Muscle layer of duodenum (tissue), 2 donors: ENCODE measurements around the gene IQCE.
"Not testable (repeated sequence)": the region's sequence is repeated elsewhere in the genome, so short reads cannot be mapped to it uniquely, and the experiment has no call there.

ENCODE experiments used
- H3K27ac ChIP-seq: one replicate; pipeline ENCODE4 v1.7.0; 2013; ENCODE audit warnings: mild to moderate bottlenecking, low read length
- H3K27me3 ChIP-seq: one replicate; pipeline ENCODE4 v1.7.0; 2013; ENCODE audit warnings: low read depth, mild to moderate bottlenecking, control low read depth, low read length
- H3K36me3 ChIP-seq, 2 donors: one replicate each; pipeline ENCODE4 v1.7.0; 2013; ENCODE audit warnings: low read length in 2 of 2, control low read depth in 1 of 2, mild to moderate bottlenecking in 1 of 2; ENCODE audit not compliant: insufficient read depth in 2 of 2, control insufficient read depth in 1 of 2
- H3K4me1 ChIP-seq, 2 donors: one replicate each; pipeline ENCODE4 v1.7.0; 2013; ENCODE audit warnings: low read length in 2 of 2, mild to moderate bottlenecking in 2 of 2, control low read depth in 1 of 2, moderate library complexity in 1 of 2; ENCODE audit not compliant: insufficient read depth in 2 of 2, control insufficient read depth in 1 of 2
- H3K4me3 ChIP-seq, 2 donors: one replicate each; pipeline ENCODE4 v1.7.0; 2013; ENCODE audit warnings: low read length in 2 of 2, low read depth in 1 of 2, mild to moderate bottlenecking in 1 of 2
- H3K9me3 ChIP-seq, 2 donors: one replicate each; pipeline ENCODE4 v1.7.0; 2013; ENCODE audit warnings: low read length in 2 of 2, control low read depth in 1 of 2, mild to moderate bottlenecking in 1 of 2; ENCODE audit not compliant: control insufficient read depth in 1 of 2
- donor health status: healthy.

The IQCE gene

DNA sequence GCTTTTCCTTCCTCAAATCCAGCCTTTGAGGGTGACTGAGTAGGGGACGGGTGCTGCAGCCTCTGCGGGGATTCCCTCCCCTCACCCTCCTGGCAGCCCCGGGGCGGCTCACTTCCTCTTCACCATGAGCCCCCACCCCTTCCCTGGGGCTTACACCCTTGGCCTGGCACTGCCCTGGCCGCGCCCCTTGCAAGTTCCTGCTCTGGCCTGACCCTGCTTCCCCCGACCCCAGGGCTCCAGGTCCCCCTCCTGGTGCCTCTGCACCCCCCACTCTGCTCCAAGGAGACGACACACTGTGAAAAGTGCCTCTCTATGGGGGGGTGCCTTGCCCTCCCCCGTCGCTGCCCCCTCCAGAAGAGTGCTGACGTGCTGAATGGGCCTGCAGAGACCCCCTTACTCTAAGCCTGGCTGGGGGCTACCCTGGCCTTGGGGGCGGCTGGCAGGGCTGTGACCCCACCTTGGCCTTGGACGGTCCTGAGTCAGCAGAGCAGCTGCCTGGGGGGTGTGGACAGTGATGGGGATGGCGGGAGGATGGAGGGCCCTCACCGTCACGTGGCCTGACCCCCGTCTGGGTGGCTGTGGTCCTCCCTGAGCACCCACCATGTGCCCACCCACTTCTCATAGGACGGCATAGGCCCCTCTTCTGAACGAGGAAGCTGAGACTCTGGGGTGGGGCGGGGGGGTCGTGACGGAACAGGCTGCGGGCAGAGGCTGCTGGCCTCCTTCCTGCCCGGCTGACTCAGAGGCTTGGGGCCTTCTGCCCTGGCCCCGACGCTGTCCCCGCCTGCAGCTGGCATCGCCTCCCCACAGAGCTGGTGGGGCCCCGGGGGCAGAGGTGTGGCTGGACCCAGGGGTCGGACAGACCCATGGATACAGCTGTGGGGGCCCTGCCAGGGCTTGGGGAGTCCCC is 29.4 kb upstream of the IQCE start:
- no peaks in the 10 kb centered on the region for H3K9me3 ChIP-seq
- no peaks in the 10 kb centered on the region for H3K27me3 ChIP-seq
- no peaks in the 10 kb centered on the region for H3K36me3 ChIP-seq
- peaks cover 10 to 24% of the 10 kb centered on the region in 2 donors for H3K4me1 ChIP-seq
- no peak overlapping the region for H3K27ac ChIP-seq
- no peak overlapping the region for H3K4me3 ChIP-seq

DNA sequence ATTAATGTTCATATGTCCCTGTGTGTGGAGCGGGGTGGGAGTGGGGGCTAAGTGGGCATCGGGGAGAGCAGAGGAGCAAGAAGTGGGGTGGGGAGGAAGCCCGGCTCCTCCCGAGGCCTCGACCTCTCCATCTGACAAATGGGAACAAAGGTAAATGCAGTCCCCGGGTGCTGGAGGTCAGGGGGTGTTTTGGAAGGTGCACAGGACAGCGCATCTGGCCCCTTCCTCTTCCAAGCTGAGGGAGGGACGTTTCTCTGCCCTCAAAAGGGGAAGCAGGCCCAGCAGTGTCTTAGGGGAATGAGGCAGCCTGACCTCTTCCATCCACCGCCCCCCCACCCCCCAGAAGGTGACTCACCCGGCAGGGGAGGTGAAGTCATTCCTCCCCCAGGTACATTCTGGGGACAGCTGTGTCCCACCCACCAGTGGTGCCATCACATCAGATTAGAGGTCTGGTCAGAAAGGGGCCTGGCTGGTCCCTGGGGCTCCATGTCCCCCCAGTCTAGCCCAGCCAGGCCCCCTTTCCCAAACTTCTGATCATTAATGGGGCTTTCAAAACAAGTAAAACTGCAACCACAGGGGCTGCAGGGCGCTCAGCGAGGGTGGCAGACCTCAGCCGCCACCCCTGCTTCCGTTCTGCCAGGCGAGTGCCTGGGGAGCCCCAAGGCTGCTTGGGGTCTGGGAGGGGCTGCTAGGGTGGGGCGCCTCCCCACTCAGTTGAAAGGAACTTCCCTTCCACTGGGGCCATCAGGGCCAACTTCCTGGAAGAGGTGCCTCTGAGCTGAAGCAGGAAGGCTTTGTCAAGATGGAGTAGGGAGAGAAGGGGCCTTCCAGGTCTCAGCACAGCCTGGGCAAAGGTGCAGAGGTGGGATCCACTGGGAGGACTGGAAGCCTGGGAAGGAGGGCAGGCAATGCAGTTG is 28.4 kb upstream of the IQCE start:
- Histone ChIP-seq H3K27ac (peak overlapping the region; percentile 23), H3K9me3 (no peaks in the 10 kb centered on the region), H3K4me3 (no peak overlapping the region), H3K4me1 (peaks cover 10 to 18% of the 10 kb centered on the region in 2 donors), H3K36me3 (no peaks in the 10 kb centered on the region), H3K27me3 (no peaks in the 10 kb centered on the region)

DNA sequence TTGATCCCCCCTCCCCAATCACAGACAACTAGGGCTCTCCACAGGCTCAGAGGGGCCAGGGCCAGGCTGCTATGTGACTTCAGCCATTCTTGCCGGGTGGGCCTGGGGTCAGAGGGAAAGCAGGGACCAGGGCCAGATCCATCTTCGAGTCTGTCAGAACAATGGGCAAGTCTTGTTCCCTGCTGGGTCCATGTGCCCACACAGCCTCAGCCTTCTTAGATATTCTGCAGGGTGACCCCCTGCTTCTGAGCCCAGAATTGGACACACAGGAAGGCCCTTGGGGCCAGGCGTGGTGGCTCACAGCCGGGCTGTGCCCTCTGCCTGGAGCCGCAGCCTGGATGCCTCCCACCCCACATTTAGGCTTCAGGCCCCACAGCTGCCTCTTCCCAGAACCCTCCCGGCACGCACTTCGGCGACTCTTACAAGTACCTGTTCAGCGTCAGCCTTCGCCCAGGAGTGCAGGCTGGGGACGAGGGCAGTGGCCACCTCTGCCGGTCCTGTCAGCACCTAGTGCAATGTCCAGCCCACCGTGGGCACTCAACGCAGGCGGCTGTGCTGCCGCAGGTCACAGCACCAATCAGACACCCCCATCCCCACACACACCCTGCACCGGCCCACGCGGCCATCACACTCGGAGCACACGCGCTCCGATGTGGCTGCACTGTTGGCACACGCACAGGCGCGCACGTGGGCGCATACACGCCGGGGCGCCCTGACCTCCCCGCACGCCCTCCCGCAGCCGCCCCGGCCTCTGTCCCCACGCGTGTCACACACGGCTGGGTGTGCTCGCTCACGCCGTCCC is 27.6 kb upstream of the IQCE start:
- not testable (repeated sequence) for H3K4me3 ChIP-seq, H3K36me3 ChIP-seq, H3K9me3 ChIP-seq, H3K27ac ChIP-seq, H3K27me3 ChIP-seq
- peaks cover 10% of the 10 kb centered on the region in 2 donors for H3K4me1 ChIP-seq

GRCh38 chr7:2531796-2532110 is 27.0 kb upstream of the IQCE start:
- H3K9me3 ChIP-seq: not testable (repeated sequence)

DNA sequence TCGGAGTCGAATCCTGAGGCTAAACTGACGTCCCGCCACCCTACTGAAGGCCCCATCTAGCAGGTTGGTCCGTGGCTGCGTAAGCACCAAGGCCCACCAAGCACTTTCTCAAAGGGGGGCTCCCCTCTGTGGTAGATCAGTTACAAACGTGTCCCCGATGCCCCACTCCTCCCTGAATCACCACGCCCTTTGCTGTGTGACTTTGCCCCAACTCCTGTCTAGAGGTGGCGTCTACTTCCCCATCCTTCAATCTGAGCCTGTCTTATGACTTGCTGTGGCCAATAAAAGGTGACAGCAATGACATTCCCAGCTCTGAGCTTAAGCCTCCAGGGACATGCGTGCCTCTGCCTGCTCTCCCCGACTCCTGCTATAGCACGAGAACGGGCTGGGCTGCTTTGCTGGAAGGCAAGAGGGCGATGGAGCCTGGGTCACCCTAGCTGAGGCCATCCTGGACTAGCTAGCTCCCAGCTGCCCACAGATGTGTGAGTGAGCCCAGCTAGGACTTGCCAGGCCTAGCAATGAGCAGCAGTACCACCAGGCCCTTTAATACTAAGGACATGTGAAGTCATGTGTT is 26.5 kb upstream of the IQCE start:
- H3K27me3 ChIP-seq, H3K27ac ChIP-seq, H3K4me1 ChIP-seq, H3K9me3 ChIP-seq, H3K36me3 ChIP-seq, H3K4me3 ChIP-seq: not testable (repeated sequence)

More at GRCh38 chr7:2531796-2532110, 27.0 kb upstream of the IQCE start:
- not testable (repeated sequence) for H3K4me3 ChIP-seq, H3K27me3 ChIP-seq, H3K36me3 ChIP-seq, H3K27ac ChIP-seq, H3K4me1 ChIP-seq

GRCh38 chr7:2532816-2533215 is 26.0 kb upstream of the IQCE start:
- H3K4me1 ChIP-seq, H3K36me3 ChIP-seq, H3K4me3 ChIP-seq, H3K27ac ChIP-seq, H3K27me3 ChIP-seq, H3K9me3 ChIP-seq: not testable (repeated sequence)

DNA sequence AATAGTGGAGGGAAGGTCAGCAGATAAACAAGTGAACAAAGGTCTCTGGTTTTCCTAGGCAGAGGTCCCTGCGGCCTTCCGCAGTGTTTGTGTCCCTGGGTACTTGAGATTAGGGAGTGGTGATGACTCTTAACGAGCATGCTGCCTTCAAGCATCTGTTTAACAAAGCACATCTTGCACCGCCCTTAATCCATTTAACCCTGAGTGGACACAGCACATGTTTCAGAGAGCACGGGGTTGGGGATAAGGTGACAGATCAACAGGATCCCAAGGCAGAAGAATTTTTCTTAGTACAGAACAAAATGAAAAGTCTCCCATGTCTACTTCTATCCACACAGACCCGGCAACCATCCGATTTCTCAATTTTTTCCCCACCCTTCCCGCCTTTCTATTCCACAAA is 25.2 kb upstream of the IQCE start:
- H3K36me3 ChIP-seq, H3K4me3 ChIP-seq, H3K27me3 ChIP-seq, H3K4me1 ChIP-seq, H3K27ac ChIP-seq, H3K9me3 ChIP-seq: not testable (repeated sequence)

GRCh38 chr7:2534214-2534613 is 24.6 kb upstream of the IQCE start:
- not testable (repeated sequence) for H3K9me3 ChIP-seq, H3K4me3 ChIP-seq, H3K27ac ChIP-seq, H3K4me1 ChIP-seq, H3K27me3 ChIP-seq
- H3K36me3 ChIP-seq: peaks cover 0 to 14% of the 10 kb centered on the region in 2 donors

GRCh38 chr7:2535872-2536627 is 22.7 kb upstream of the IQCE start:
- H3K36me3 ChIP-seq: peaks cover 0 to 32% of the 10 kb centered on the region in 2 donors
- H3K4me1 ChIP-seq, H3K27me3 ChIP-seq, H3K9me3 ChIP-seq, H3K4me3 ChIP-seq, H3K27ac ChIP-seq: not testable (repeated sequence)

- Histone ChIP-seq H3K4me3 (no peak overlapping the region), H3K27me3 (no peaks in the 10 kb centered on the region), H3K36me3 (peaks cover 0 to 54% of the 10 kb centered on the region in 2 donors), H3K27ac (no peak overlapping the region), H3K4me1 (no peaks in the 10 kb centered on the region), H3K9me3 (no peaks in the 10 kb centered on the region)
Observed at GRCh38 chr7:2537981-2538851, 20.6 kb upstream of the IQCE start.
